Upper lobe of right lung (tissue), 1 donor: ENCODE results near the gene PTPRN2. TPM values are rescaled to one million over a fixed set of nuclear protein-coding genes. Genes with fewer than 3 reads are reported as not detected.

Experiments
- ATAC-seq: fragments of 200-7000 bp; cut with Tn5 transposase; one replicate; pipeline ENCODE4 v1.9.1; 2020; ENCODE audit warnings: mild to moderate bottlenecking, moderate library complexity
- DNase-seq: peaks from one replicate; pipeline ENCODE4 v3.0.0-alpha.2; 2020
- H3K27ac ChIP-seq: fragments of 200-600 bp; one replicate; pipeline ENCODE4 v1.8.0; 2022
- H3K27me3 ChIP-seq: fragments of 200-600 bp; one replicate; pipeline ENCODE4 v1.8.0; 2022; ENCODE audit warnings: mild to moderate bottlenecking
- H3K36me3 ChIP-seq: fragments of 200-600 bp; one replicate; pipeline ENCODE4 v1.8.0; 2022
- H3K4me1 ChIP-seq: fragments of 200-600 bp; one replicate; pipeline ENCODE4 v1.8.0; 2022
- H3K4me3 ChIP-seq: fragments of 200-600 bp; one replicate; pipeline ENCODE4 v1.8.0; 2022; ENCODE audit warnings: mild to moderate bottlenecking
- H3K9me3 ChIP-seq: fragments of 200-600 bp; one replicate; pipeline ENCODE4 v1.8.0; 2022
- intact Hi-C: fragments of 100-400 bp; cut with DNase I; formaldehyde crosslinking; loops from one replicate; pipeline ENCODE4 v1.11.0; 2022
- total RNA-seq: library from RNA; stranded (reverse); fragmentation: NEBNext Ultra II Directional; extraction: Animal tissue kit (Norgen Biotek cat#: 25700); gene quantifications from one replicate; pipeline ENCODE4 v1.2.1, GENCODE V29; 2021
- TF ChIP-seq, protein P1 (sequence below): fragments of 200-600 bp; IDR thresholded peaks from one replicate; pipeline ENCODE4 v1.8.0; 2022; ENCODE audit warnings: antibody characterized with exemption
- donor health status: DM: no; HTN: yes; CAD: no; lungs with severe emphysema.

Gene PTPRN2
- total RNA-seq, 1 donor from 2014 or later, result 4.9 TPM

- ATAC-seq (no peak), DNase-seq (no peak)
- Histone ChIP-seq H3K36me3 (no peaks in the 10 kb centered on the region), H3K27ac (no peak overlapping the region), H3K4me1 (no peaks in the 10 kb centered on the region), H3K9me3 (no peaks in the 10 kb centered on the region), H3K27me3 (no peaks in the 10 kb centered on the region), H3K4me3 (no peak overlapping the region)
- TF ChIP-seq, protein P1, sequence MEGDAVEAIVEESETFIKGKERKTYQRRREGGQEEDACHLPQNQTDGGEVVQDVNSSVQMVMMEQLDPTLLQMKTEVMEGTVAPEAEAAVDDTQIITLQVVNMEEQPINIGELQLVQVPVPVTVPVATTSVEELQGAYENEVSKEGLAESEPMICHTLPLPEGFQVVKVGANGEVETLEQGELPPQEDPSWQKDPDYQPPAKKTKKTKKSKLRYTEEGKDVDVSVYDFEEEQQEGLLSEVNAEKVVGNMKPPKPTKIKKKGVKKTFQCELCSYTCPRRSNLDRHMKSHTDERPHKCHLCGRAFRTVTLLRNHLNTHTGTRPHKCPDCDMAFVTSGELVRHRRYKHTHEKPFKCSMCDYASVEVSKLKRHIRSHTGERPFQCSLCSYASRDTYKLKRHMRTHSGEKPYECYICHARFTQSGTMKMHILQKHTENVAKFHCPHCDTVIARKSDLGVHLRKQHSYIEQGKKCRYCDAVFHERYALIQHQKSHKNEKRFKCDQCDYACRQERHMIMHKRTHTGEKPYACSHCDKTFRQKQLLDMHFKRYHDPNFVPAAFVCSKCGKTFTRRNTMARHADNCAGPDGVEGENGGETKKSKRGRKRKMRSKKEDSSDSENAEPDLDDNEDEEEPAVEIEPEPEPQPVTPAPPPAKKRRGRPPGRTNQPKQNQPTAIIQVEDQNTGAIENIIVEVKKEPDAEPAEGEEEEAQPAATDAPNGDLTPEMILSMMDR, result no peak
- intact Hi-C loops, result no loop called here
These were observed 641.1 kb downstream of the PTPRN2 start for GRCh38 chr7:157946398-157947060.

- Histone ChIP-seq H3K36me3 (no peaks in the 10 kb centered on the region), H3K27me3 (no peaks in the 10 kb centered on the region), H3K9me3 (no peaks in the 10 kb centered on the region), H3K4me3 (no peak overlapping the region), H3K4me1 (no peaks in the 10 kb centered on the region), H3K27ac (no peak overlapping the region)
- intact Hi-C loops, result no loop called here
- ATAC-seq (no peak), DNase-seq (no peak)
- TF ChIP-seq, protein P1, result no peak
These were observed 642.2 kb downstream of the PTPRN2 start for GRCh38 chr7:157945401-157945800.

DNA sequence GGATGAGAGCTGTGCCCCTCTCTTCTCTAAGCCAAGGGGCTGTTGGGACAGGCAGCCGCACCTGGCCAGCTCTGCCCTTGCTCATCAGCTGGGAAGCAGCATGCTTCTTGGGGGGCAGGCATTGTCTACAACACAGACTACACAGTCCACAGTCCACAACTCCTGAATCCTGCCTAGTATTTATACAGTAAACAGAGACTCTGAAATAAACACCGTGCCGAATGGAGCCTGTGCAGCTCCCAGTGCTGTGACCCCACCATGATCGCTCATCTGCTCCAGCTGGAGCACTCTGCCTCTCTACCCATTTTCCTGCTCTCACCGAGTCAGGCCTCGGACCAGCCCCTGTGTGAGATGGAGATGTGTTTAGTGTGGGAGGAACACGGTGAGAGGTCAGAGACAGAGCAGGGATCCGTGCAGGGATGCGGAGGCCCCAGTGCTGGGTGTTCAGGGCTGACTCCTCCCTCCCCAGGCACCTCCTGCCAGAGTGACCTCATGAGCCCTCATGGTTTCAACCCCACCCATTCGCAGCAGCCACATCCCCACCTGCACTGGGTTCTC, 642.8 kb downstream of the PTPRN2 start:
- H3K4me1 ChIP-seq, result no peaks in the 10 kb centered on the region
- no peak overlapping the region for H3K4me3 ChIP-seq
- DNase-seq (peak; percentile 53), ATAC-seq (no peak)
- no peaks in the 10 kb centered on the region for H3K36me3 ChIP-seq
- TF ChIP-seq, protein P1, result no peak
- no peak overlapping the region for H3K27ac ChIP-seq
- intact Hi-C loops, result no loop called here
- H3K27me3 ChIP-seq, result no peaks in the 10 kb centered on the region
- no peaks in the 10 kb centered on the region for H3K9me3 ChIP-seq

GRCh38 chr7:157944051-157944450, 643.6 kb downstream of the PTPRN2 start:
- ATAC-seq, result no peak
- Histone ChIP-seq H3K36me3 (no peaks in the 10 kb centered on the region), H3K27me3 (no peaks in the 10 kb centered on the region), H3K4me1 (no peaks in the 10 kb centered on the region), H3K4me3 (no peak overlapping the region), H3K27ac (no peak overlapping the region), H3K9me3 (no peaks in the 10 kb centered on the region)
- TF ChIP-seq, protein P1, result no peak
- DNase-seq, result no peak
- intact Hi-C loops, result no loop called here

GRCh38 chr7:157943561-157943960, 644.1 kb downstream of the PTPRN2 start:
- no peak for DNase-seq

More at GRCh38 chr7:157943561-157943960, 644.1 kb downstream of the PTPRN2 start:
- Histone ChIP-seq H3K27me3 (no peaks in the 10 kb centered on the region), H3K4me1 (no peaks in the 10 kb centered on the region), H3K9me3 (no peaks in the 10 kb centered on the region), H3K27ac (no peak overlapping the region), H3K36me3 (no peaks in the 10 kb centered on the region), H3K4me3 (no peak overlapping the region)
- no peak for ATAC-seq
- intact Hi-C loops, result no loop called here
- TF ChIP-seq, protein P1, result no peak
